T47D (cell line): ENCODE measurements around the gene TSG101.

Source experiments
- DNase-seq, 2 experiments: peaks; one replicate each; pipeline versions ENCODE4 v3.0.0 to v3.0.0-alpha.2; 2011 to 2012; ENCODE audit warnings: low read depth in 1 of 2, low spot score in 1 of 2
- JUND ChIP-seq: IDR thresholded peaks from 2 replicates; pipeline ENCODE4 v1.6.1; 2012; ENCODE audit warnings: low read depth
- in situ Hi-C: cut with HindIII; loops from 2 replicates; pipeline ENCODE4 v1.10.0; 2016; ENCODE audit warnings: low sequenced_read_pairs, low pct_unique_long_range_greater_than_20kb

TSG101 gene, protein sequence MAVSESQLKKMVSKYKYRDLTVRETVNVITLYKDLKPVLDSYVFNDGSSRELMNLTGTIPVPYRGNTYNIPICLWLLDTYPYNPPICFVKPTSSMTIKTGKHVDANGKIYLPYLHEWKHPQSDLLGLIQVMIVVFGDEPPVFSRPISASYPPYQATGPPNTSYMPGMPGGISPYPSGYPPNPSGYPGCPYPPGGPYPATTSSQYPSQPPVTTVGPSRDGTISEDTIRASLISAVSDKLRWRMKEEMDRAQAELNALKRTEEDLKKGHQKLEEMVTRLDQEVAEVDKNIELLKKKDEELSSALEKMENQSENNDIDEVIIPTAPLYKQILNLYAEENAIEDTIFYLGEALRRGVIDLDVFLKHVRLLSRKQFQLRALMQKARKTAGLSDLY

DNA sequence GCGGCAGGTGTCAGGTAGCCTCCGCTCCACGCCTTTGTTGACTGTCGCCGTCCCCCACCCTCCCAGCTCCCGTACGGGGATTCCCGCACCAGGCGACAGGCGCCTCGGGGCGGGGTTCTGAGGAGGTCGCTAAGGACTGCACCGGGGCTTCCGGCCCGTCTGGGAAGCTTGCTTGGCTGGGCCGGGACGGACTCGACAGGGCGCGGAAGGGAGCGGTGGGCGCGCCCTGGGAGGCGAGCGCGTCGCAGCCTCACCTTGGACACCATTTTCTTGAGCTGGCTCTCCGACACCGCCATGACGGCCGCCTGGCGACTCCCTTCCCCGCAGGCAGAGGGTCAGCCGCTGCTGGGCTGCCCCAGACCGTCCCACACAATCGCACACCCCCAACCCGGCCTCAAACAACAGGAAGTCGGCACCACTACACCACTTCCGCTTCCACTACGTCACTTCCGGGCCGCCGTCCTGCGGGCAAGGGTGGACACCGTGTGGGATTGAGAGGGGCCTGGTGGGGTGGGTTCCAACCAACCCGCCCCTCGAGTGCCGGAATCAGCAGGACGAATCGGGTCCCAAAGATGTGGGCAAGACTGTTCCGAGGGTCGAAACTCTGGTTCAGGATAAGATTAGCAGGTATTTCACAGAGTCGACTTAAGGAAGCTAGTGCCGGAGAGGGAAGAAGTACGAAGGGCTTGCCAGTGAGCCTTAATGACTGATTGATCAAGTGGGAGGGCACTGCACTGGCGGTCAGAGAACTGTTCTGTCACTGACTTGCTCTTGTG, at the start of gene TSG101:
Gene TSG101 (minus strand): TSS at position 422 of the 776 bp plus-strand sequence. CDS start 126 bp downstream, at position 296.
- TF ChIP-seq JUND, result no peak
- in situ Hi-C loops, result no loop called here
- peak; percentile 74 to 92 for DNase-seq

DNA sequence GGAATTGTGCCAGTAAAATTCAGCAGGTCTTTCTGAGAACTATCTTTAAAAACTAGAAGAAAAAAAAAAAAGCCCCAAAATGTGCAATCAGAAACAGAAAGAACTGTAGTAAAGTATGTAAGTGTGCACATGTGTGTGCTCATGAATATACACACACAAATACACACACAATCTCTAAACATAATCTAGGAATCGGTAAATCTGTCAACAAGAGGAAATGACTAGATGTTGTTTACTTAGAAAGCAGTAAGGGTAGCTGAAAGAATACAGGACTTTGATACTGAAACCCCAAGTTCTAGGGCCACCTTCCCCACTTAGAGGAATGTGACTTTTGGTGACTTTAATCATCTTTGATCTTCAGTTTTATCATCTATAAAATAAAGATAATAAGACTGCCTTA, 48.6 kb upstream of the TSG101 start:
- TF ChIP-seq JUND, result no peak
- in situ Hi-C loops, result no loop called here
- DNase-seq, result peak in 1 of 2 experiments; percentile 16

DNA sequence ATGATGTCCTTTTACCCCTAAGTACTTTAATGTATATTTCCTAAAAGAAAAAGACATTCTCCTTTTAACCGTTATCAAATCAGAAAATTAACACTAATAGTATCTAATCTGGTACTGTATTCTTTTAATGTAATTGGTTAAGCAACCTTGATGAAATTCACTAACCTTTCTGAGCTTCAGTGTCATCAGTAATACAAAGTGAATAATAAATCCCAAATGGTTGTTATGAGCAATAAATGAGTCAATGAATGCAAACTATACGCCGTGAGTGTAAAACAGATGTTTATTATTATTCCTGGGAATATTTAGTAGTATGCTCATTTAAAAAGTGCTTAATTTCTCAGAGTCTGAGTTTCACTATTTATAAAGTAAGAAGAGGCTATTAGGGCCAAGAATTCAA, 40.3 kb upstream of the TSG101 start:
- in situ Hi-C loops, result no loop called here
- no peak for TF ChIP-seq JUND
- DNase-seq, result no peak

DNA sequence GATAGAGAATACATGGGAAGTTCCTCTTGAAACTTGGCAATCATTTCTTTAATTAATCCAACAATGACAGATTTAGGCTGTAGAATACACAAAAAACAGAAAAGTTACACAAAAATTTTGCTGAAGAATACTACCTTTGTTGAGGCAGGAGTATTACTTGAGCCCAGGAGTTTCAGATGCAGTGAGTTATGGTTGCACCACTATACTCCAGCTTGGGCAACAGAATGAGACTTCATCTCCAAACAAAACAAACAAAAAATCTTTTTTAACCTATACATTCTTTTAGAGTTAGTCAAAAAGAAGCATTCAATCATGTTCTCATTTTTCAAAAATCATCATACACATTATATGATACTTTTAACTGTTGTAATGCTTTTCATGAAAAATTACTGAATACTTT, 39.7 kb upstream of the TSG101 start:
- in situ Hi-C loops, result no loop called here
- TF ChIP-seq JUND, result no peak
- DNase-seq, result no peak

DNA sequence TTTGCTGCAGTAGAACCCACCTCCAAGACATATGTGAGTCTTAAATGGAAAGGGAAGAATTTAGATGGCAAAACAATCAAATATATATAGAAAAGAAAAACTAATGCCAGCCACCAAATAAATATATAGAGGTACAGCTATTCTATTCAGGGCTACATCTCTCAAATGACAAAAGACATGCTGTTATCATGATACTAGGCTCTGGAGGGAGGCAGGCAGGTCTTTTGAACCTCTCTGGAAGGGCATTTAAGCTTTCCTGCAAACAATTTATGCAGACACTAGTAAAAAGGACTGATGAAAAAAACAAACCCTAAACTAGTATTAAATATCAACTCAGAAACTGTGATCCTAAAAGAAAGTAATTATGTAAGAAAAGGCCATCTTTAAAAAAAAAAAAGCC, 37.4 kb upstream of the TSG101 start:
- no peak for DNase-seq
- TF ChIP-seq JUND, result no peak
- in situ Hi-C loops, result no loop called here

DNA sequence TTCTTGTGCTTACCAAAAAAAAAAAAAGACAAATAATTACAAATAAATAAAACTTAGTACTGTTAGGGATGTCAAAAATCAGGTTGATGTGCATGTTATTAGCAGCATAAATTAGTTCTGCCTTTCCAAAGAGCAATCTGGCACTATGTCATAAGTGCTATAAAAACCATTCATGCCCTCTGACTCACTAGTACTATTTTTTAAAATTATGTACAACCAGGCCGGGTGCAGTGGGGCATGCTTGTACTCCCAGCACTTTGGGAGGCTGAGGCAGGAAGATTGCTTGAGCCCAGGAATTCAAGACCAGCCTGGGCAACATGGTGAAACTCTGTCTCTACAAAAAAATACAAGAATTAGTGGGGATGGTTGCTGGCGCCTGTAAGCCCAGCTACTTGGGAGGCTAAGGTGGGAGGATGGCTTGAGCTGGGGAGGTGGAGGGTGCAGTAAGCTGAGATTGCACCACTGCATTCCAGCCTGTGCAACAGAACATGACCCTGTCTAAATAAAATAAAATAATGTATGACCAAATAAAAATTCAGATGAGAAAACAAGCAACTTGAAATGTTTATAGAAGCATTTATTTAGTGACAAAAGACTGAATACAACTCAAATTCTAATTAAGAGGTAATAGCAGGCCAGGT, 36.5 kb upstream of the TSG101 start:
- DNase-seq, result no peak
- in situ Hi-C loops, result no loop called here
- no peak for TF ChIP-seq JUND

DNA sequence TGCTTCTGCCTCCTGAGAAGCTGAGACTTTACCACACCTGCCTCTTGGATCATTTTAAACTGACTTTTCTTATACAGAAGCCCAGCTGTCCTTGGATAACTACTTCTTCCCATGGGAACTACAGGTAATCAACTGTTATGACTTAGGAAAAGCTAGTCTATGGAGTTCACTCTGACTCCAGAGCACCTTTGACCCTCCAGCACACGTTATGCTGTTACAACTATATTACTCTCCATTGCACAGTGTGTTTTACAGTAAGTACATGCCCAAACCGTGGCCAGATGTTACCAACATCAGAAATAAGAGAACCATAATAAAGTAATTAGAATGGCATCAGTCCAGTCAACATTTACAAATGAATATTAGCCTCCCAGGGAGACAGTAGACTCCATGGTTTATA, 21.3 kb upstream of the TSG101 start:
- in situ Hi-C loops, result no loop called here
- no peak for DNase-seq
- no peak for TF ChIP-seq JUND

DNA sequence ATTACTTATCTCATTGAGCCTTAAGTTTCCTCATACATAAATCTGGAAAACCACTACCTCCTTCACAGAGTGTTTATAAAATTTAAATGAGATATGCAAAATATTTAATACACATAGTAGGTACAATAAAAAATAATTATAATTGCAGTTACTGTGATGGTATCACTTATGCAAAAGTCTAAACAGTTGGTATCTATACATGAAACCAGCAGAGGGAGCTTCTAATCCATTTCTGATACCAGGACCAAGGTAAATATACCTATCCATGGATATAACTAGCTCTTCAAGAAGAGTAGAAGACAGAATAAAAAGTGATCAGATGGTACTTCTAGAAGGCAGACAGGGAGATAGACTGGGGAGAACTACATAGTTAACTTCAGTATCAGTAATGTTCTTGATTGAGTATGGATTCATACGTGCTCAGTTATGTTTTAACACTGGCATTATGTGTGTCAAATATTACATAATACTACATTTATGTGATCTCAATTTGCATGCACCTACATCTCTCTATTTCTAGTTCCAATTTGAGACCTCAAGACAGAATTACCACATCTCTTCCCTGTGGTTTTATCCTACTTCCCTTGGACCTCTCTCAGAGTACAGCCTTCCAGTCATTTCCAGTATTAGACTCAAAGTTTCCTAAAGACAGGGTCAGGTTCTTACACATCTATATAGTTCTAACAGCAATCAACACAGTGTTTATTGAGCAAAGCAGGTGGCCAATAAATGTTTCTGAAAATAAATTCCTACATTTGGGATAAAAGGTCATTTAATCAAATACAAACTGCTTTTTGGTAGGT, 13.7 kb upstream of the TSG101 start:
- TF ChIP-seq JUND, result no peak
- DNase-seq, result peak in 1 of 2 experiments; percentile 52
- in situ Hi-C loops, result no loop called here

DNA sequence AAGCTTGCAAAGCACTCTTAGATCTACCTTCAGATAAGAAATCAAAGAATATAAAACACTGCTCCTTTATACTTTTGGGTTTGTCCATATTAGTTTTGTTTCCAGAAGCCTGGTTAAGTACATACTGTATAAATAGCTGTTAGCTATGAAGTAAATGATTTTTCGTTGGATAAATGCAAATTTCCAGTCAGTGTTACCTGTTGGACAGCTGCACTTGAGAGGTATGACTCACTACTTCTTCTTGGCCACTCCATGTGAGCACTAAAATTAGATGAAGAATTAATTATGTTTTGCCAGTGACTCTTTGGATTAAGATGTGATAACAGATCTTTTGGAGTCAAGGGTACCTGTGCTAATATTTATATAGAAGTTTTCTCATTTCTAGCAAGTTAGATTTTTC, 9.5 kb upstream of the TSG101 start:
- in situ Hi-C loops, result no loop called here

DNA sequence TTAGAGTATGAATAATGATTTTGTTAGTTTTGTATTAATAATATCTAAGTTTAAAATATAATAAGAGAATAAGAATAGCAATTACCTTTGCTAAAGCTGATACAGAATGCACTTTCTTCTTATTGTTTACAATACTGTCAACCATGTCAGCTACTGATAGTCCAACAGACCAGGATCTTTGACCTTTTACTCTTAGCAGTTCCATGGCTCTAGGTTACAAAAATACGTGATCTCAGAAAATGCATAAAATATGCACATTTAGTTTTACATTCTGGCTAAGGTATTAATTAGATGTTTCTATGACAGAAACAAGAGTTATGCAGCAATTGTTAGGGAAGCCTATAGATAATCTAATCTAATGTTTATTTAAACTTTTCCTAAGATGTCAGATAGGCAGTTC, 7.5 kb upstream of the TSG101 start:
- in situ Hi-C loops, result no loop called here
- no peak for TF ChIP-seq JUND
- no peak for DNase-seq

More for the DNA sequence above, 9.5 kb upstream of the TSG101 start:
- peak in 1 of 2 experiments; percentile 11 for DNase-seq
- TF ChIP-seq JUND, result no peak

DNA sequence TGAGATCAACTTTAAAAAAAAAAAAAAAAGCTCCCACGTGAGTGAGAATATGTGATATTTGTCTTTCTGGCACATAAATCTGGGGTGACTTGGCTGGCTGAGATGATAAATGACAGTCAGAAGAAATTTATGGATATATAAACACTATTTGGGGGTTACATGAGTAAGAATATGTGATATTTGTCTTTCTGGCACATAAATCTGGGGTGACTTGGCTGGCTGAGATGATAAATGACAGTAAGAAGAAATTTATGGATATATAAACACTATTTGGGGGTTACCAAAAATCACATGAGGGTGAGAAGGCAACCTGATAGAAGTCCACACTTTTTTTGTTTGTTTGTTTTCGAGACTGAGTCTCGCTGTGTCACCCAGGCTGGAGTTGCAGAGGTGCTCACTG, 6.6 kb upstream of the TSG101 start:
- DNase-seq, result no peak
- in situ Hi-C loops, result no loop called here
- no peak for TF ChIP-seq JUND

DNA sequence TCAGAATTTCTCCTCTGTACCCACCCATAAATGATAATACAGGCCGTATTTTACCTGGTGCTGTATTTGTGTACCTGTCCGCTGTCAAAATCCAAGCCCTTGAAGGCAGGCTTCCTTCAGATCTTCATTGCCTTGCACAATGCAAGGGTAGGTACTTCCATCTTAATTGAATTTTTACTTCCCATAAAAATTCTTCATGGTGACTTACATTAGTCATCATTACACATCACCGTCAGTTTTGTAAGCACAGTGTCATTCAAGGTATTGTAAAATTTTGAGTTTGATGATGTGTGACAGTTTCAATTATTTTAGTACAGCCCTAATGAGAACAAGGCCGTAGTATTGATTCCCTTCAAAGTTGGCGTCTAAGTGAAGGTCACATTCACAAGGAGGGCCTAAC, 770 bp upstream of the TSG101 start:
- in situ Hi-C loops, result no loop called here
- DNase-seq, result peak in 1 of 2 experiments; percentile 1
- no peak for TF ChIP-seq JUND
